GM12878 (cell line): ENCODE data around the gene CRYGS. TPM values are rescaled to one million over a fixed set of nuclear protein-coding genes. Genes with fewer than 3 reads are reported as not detected.

ENCODE experiments used
- ATAC-seq: fragments of 200-7000 bp; cut with Tn5 transposase; 3 replicates; pipeline ENCODE4 v1.9.1; 2020; ENCODE audit warnings: mild to moderate bottlenecking, moderate library complexity
- BruUV-seq: library from RNA; stranded (reverse); fragments of 400-500 nt; replicated peaks from 2 replicates; lab custom pipeline; 2021; lab: Mats Ljungman, UMichigan
- CTCF ChIA-PET: fragments of 300-600 bp; sonication (Branson Sonifier 250); formaldehyde crosslinking; extraction: SDS; loops from one replicate; lab custom pipeline; 2021; ENCODE audit warnings: inconsistent platforms; lab: Yijun Ruan, JAX
- POLR2A ChIA-PET: fragments of 350-600 bp; formaldehyde crosslinking; extraction: SDS; loops from one replicate; lab custom pipeline; 2021; ENCODE audit warnings: inconsistent platforms; lab: Charles Lee
- RAD21 ChIA-PET: fragments of 300-600 bp; sonication (Branson Sonifier 250); formaldehyde crosslinking; loops from one replicate; lab custom pipeline; 2023; ENCODE audit warnings: antibody characterized with exemption; ENCODE audit not compliant: unreplicated experiment; lab: Charles Lee
- SMC1A ChIA-PET: fragments of 300-600 bp; sonication (Branson Sonifier 250); formaldehyde crosslinking; loops from one replicate; lab custom pipeline; 2023; ENCODE audit not compliant: unreplicated experiment, uncharacterized antibody; lab: Charles Lee
- DNase-seq: peaks from one replicate; pipeline ENCODE4 v3.0.0-alpha.2; 2011; ENCODE audit warnings: low read depth, low spot score
- FAIRE-seq: peaks from 3 replicates; lab custom pipeline; 2011; peaks lifted over from hg19 to GRCh38; lab: Jason Lieb, UNC
- H2AFZ ChIP-seq: 2 replicates; pipeline ENCODE4 v1.6.0; 2011; ENCODE audit warnings: low read depth, low read length, control low read depth; ENCODE audit not compliant: control insufficient read depth
- H3K27ac ChIP-seq: 2 replicates; pipeline ENCODE4 v1.5.1; 2011; ENCODE audit warnings: control low read depth; ENCODE audit not compliant: control insufficient read depth, insufficient read depth
- H3K27me3 ChIP-seq, 2 experiments: replicated peaks in 1 of 2; 2 replicates each; pipeline versions ENCODE4 v1.6.0 to v1.6.1; 2011; ENCODE audit warnings: low read length in 1 of 2; ENCODE audit not compliant: control insufficient read depth in 2 of 2, insufficient read depth in 2 of 2
- H3K36me3 ChIP-seq, 2 experiments: 2 replicates each; pipeline ENCODE4 v1.5.1; 2011; ENCODE audit warnings: low read length in 1 of 2; ENCODE audit not compliant: control insufficient read depth in 2 of 2, insufficient read depth in 2 of 2
- H3K4me1 ChIP-seq: 2 replicates; pipeline ENCODE4 v1.6.1; 2011; ENCODE audit warnings: mild to moderate bottlenecking, low read length, moderate library complexity, mixed read lengths; ENCODE audit not compliant: control insufficient read depth, insufficient read depth
- H3K4me2 ChIP-seq: 2 replicates; pipeline ENCODE4 v1.6.0; 2011; ENCODE audit warnings: control low read depth; ENCODE audit not compliant: control insufficient read depth, insufficient read depth
- H3K4me3 ChIP-seq: fragments of 200-600 bp; sonication (generic); 2 replicates; pipeline ENCODE4 v1.5.1; 2016
- H3K79me2 ChIP-seq: 2 replicates; pipeline ENCODE4 v1.6.0; 2011; ENCODE audit warnings: low read length; ENCODE audit not compliant: control insufficient read depth, insufficient read depth
- H3K9ac ChIP-seq: 2 replicates; pipeline ENCODE4 v1.8.0; 2011; ENCODE audit warnings: low read length, control low read depth, mixed read lengths; ENCODE audit not compliant: control insufficient read depth, insufficient read depth
- H3K9me3 ChIP-seq: replicated peaks from 3 replicates; pipeline ENCODE4 v1.5.1; 2011; ENCODE audit warnings: mild to moderate bottlenecking, low read length; ENCODE audit not compliant: control insufficient read depth, insufficient read depth
- H4K20me1 ChIP-seq: 2 replicates; pipeline ENCODE4 v1.6.0; 2011; ENCODE audit not compliant: control insufficient read depth, insufficient read depth
- ESRRA ChIP-seq: IDR thresholded peaks from 2 replicates; pipeline ENCODE4 v1.6.1; 2012; ENCODE audit warnings: mild to moderate bottlenecking, low read length, improper control_type of control experiment
- JUNB ChIP-seq: IDR thresholded peaks from 2 replicates; pipeline ENCODE4 v1.6.1; 2016; ENCODE audit warnings: antibody characterized with exemption, mild to moderate bottlenecking
- MEF2B ChIP-seq: fragments of 450-650 bp; IDR thresholded peaks from 2 replicates; pipeline ENCODE4 v1.6.1; 2018; ENCODE audit warnings: mild to moderate bottlenecking, moderate library complexity; ENCODE audit not compliant: partially characterized antibody, poor library complexity, severe bottlenecking
- MTA2 ChIP-seq: fragments of 450-650 bp; IDR thresholded peaks from 2 replicates; pipeline ENCODE4 v1.6.1; 2016; ENCODE audit warnings: low read depth, mild to moderate bottlenecking, moderate library complexity
- NBN ChIP-seq: fragments of 450-650 bp; IDR thresholded peaks from 2 replicates; pipeline ENCODE4 v1.6.1; 2016
- NFYB ChIP-seq: IDR thresholded peaks from 2 replicates; pipeline ENCODE4 v1.6.1; 2011; ENCODE audit warnings: low read depth, mild to moderate bottlenecking, low read length, improper control_type of control experiment, moderate library complexity; ENCODE audit not compliant: insufficient read depth
- RUNX3 ChIP-seq: IDR thresholded peaks from 2 replicates; pipeline ENCODE4 v1.6.1; 2012; ENCODE audit warnings: low read length, inconsistent platforms
- SIX5 ChIP-seq: IDR thresholded peaks from 2 replicates; pipeline ENCODE4 v1.6.1; 2011; ENCODE audit warnings: mild to moderate bottlenecking, low read depth, low read length, moderate library complexity; ENCODE audit not compliant: severe bottlenecking
- SMAD5 ChIP-seq: IDR thresholded peaks from 2 replicates; pipeline ENCODE4 v1.6.1; 2016; ENCODE audit warnings: antibody characterized with exemption, low read depth
- SMARCA5 ChIP-seq: fragments of 450-650 bp; IDR thresholded peaks from 2 replicates; pipeline ENCODE4 v1.6.1; 2017; ENCODE audit warnings: mild to moderate bottlenecking
- TBL1XR1 ChIP-seq: IDR thresholded peaks from 2 replicates; pipeline ENCODE4 v1.6.1; 2012; ENCODE audit warnings: low read depth, low read length, improper control_type of control experiment
- WGBS: methylation state at CpG from one replicate; pipeline ENCODE4 v1.1.6; 2016; ENCODE audit warnings: low lambda C conversion rate; ENCODE audit not compliant: insufficient replicate concordance, insufficient coverage; ENCODE audit errors: missing lambda C conversion rate; 5-methylcytosine and 5-hydroxymethylcytosine counted together
- in situ Hi-C: fragments of 300-500 bp; cut with MboI; formaldehyde crosslinking; loops from 9 replicates; pipeline ENCODE4 v1.14.3; 2018; ENCODE audit warnings: mixed read lengths
- intact Hi-C: fragments of 100-400 bp; cut with micrococcal nuclease; formaldehyde crosslinking; loops from one replicate; pipeline ENCODE4 v1.14.2; 2022; ENCODE audit not compliant: unreplicated experiment
- polyA plus RNA-seq, 11 experiments: library from polyadenylated mRNA; depleted of rRNA in 4 of 11; unstranded in 6 of 11; stranded (reverse) in 5 of 11; fragments of >200 nt; fragmentation: Nextera tagmentation in 4 of 11; fragmentation: Illumina TruSeq in 1 of 11; extraction: Ambion mirVana in 4 of 11; extraction: Trizol in 1 of 11; gene quantifications; 1 replicate in 1 of 11; 2 replicates in 10 of 11; pipeline versions ENCODE4 v1.2.1 to v1.2.3, GENCODE V29; 2011 to 2016; ENCODE audit warnings: inconsistent platforms in 2 of 11, missing spikeins in 2 of 11, low read depth in 1 of 11
- total RNA-seq, 4 experiments: library from RNA; depleted of rRNA in 3 of 4; stranded (reverse); fragments of >200 nt in 3 of 4; fragmentation: Illumina TruSeq in 1 of 4; extraction: Trizol in 1 of 4; gene quantifications; 2 replicates each; pipeline versions ENCODE4 v1.2.1 to v1.2.3, GENCODE V29; 2013 to 2021
- TF ChIP-seq, protein P1 (sequence below): IDR thresholded peaks from 2 replicates; pipeline ENCODE4 v1.6.1; 2012; ENCODE audit warnings: improper control_type of control experiment, low read depth, low read length; ENCODE audit not compliant: insufficient replicate concordance
- TF ChIP-seq, protein P2 (sequence below): IDR thresholded peaks from 2 replicates; pipeline ENCODE4 v1.6.1; 2012; ENCODE audit warnings: mild to moderate bottlenecking, low read depth, low read length

Gene CRYGS
- total and polyA plus RNA-seq, 10 of the 15 experiments (the other 5 are each of a cell fraction or from before 2014, with no cell fraction given): 1.1 to 6.0 (median 2.5) TPM

DNA sequence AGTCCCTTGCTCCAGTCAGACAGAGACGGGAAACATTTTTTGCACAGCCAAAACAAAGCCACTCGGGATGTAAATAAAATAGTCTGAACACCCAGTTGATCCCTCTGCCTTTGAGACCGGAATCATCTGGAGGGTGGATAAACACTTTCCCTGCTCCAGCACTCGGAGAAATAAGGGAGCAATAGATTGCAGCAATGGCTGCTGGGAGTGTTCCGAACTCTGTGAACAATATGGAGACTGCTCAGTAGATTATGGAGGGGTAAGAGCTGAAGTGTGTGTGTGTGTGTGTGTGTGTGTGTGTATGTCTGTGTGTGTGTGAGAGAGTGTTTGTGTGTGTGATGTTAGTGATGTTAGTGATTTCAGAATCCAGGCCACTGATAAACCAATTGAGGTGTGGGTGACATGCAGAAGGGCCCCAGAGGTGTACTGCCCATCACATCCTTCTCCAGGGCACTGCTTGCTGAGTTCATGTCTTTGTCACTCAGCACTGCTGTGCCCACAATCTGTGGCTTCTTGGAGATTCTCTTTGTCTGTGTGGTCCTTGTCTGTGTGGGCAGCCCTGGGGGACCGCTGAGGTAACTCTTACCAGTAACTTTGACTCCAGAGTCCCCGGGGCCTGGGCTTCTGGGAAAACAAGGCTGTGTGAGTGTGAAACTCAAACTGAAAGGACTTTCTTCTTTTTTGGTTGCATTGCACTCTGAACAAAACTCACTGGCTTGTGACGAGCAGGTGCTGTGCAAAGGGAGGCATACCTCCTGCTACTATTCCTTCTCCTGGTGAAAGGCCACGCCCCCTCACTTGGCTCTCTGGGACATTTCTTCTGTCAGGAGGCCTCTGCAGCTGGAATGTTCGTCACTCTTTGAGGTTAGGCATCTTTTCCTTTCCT is 23.0 kb downstream of the CRYGS start (continued):
- TF ChIP-seq ESRRA (no peak), NBN (peak; percentile 67; the same call in 1 of the 2 replicates), MTA2 (peak; percentile 56; the same call in 1 of the 2 replicates), SMAD5 (no peak), MEF2B (peak; percentile 87), RUNX3 (peak; percentile 76), JUNB (peak; percentile 65)

DNA sequence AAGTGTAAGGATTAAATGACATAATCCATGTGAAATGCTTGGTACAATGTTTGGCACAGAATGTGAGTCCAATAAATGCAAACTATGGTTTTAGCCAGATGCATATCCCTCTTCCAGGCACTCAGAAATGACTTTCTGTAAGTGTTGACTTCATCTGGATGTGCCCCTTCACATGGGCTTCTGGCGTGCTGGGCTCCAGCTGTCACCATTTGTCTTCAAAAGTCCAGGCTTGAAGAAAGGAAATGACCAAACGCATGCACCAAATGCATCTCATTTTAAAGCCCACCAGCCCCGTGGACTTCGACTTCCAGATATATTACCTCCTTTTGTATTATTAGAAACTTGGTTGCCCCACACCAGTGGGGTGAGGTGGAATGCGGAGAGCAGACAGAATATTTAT is 23.7 kb downstream of the CRYGS start:
- Histone ChIP-seq H3K9ac (no peak overlapping the region), H3K27ac (peak overlapping the region; percentile 78; the same call in 1 of the 2 replicates), H3K27me3 (no peaks in the 10 kb centered on the region), H3K4me2 (no peak overlapping the region), H3K9me3 (no peaks in the 10 kb centered on the region; the same call in 2 of the 3 replicates), H3K79me2 (no peaks in the 10 kb centered on the region), H2AFZ (no peak overlapping the region; the same call in 1 of the 2 replicates), H3K36me3 (no peaks in the 10 kb centered on the region), H3K4me3 (no peak overlapping the region), H4K20me1 (no peaks in the 10 kb centered on the region), H3K4me1 (peaks cover 47% of the 10 kb centered on the region)
- ChIA-PET SMC1A (interaction anchor here (3.4 to 15.9 kb wide), 3 partner anchors 9 to 17 kb away, joined by 26 to 429 read pairs (median 38); no protein-coding TSS in a partner anchor), RAD21 (interaction anchor here (0.8 to 9.3 kb wide), 4 partner anchors 10 to 261 kb away, joined by 3 to 224 read pairs (median 15); no protein-coding TSS in a partner anchor), POLR2A (interaction anchor here (0.8 to 3.1 kb wide), 4 partner anchors 8 to 19 kb away, joined by 4 to 25 read pairs (median 14); no protein-coding TSS in a partner anchor), CTCF (interaction anchor here (0.6 to 14.1 kb wide), 7 partner anchors 9 to 544 kb away, joined by 3 to 282 read pairs (median 6); no protein-coding TSS in a partner anchor)
- in situ Hi-C loops (no loop called here), intact Hi-C loops (loop anchor here (10.0 kb wide), 1 partner anchor 504 kb away; no protein-coding TSS in a partner anchor)
- no TSS peak for BruUV-seq
- FAIRE-seq (no peak), DNase-seq (no peak), ATAC-seq (no peak)
- WGBS: 82% methylated on average over 5 of the region's 5 CpGs
- TF ChIP-seq NBN: no peak
- TF ChIP-seq, protein P1, sequence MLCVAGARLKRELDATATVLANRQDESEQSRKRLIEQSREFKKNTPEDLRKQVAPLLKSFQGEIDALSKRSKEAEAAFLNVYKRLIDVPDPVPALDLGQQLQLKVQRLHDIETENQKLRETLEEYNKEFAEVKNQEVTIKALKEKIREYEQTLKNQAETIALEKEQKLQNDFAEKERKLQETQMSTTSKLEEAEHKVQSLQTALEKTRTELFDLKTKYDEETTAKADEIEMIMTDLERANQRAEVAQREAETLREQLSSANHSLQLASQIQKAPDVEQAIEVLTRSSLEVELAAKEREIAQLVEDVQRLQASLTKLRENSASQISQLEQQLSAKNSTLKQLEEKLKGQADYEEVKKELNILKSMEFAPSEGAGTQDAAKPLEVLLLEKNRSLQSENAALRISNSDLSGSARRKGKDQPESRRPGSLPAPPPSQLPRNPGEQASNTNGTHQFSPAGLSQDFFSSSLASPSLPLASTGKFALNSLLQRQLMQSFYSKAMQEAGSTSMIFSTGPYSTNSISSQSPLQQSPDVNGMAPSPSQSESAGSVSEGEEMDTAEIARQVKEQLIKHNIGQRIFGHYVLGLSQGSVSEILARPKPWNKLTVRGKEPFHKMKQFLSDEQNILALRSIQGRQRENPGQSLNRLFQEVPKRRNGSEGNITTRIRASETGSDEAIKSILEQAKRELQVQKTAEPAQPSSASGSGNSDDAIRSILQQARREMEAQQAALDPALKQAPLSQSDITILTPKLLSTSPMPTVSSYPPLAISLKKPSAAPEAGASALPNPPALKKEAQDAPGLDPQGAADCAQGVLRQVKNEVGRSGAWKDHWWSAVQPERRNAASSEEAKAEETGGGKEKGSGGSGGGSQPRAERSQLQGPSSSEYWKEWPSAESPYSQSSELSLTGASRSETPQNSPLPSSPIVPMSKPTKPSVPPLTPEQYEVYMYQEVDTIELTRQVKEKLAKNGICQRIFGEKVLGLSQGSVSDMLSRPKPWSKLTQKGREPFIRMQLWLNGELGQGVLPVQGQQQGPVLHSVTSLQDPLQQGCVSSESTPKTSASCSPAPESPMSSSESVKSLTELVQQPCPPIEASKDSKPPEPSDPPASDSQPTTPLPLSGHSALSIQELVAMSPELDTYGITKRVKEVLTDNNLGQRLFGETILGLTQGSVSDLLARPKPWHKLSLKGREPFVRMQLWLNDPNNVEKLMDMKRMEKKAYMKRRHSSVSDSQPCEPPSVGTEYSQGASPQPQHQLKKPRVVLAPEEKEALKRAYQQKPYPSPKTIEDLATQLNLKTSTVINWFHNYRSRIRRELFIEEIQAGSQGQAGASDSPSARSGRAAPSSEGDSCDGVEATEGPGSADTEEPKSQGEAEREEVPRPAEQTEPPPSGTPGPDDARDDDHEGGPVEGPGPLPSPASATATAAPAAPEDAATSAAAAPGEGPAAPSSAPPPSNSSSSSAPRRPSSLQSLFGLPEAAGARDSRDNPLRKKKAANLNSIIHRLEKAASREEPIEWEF: no peak
- no peak for TF ChIP-seq TBL1XR1
- TF ChIP-seq SMARCA5: no peak
- TF ChIP-seq SIX5: no peak
- TF ChIP-seq, protein P2, sequence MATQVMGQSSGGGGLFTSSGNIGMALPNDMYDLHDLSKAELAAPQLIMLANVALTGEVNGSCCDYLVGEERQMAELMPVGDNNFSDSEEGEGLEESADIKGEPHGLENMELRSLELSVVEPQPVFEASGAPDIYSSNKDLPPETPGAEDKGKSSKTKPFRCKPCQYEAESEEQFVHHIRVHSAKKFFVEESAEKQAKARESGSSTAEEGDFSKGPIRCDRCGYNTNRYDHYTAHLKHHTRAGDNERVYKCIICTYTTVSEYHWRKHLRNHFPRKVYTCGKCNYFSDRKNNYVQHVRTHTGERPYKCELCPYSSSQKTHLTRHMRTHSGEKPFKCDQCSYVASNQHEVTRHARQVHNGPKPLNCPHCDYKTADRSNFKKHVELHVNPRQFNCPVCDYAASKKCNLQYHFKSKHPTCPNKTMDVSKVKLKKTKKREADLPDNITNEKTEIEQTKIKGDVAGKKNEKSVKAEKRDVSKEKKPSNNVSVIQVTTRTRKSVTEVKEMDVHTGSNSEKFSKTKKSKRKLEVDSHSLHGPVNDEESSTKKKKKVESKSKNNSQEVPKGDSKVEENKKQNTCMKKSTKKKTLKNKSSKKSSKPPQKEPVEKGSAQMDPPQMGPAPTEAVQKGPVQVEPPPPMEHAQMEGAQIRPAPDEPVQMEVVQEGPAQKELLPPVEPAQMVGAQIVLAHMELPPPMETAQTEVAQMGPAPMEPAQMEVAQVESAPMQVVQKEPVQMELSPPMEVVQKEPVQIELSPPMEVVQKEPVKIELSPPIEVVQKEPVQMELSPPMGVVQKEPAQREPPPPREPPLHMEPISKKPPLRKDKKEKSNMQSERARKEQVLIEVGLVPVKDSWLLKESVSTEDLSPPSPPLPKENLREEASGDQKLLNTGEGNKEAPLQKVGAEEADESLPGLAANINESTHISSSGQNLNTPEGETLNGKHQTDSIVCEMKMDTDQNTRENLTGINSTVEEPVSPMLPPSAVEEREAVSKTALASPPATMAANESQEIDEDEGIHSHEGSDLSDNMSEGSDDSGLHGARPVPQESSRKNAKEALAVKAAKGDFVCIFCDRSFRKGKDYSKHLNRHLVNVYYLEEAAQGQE: no peak
- no peak for TF ChIP-seq NFYB
